CD4-positive, alpha-beta T cell treated with Interleukin-2 at 100 ng/mL for 4 hours (primary cell): Measurements from ENCODE around the gene LCE3B.

Experiments used
- DNase-seq: peaks from one replicate; pipeline ENCODE4 v3.0.0-alpha.2; 2020; ENCODE audit warnings: low spot score

The LCE3B gene

DNA sequence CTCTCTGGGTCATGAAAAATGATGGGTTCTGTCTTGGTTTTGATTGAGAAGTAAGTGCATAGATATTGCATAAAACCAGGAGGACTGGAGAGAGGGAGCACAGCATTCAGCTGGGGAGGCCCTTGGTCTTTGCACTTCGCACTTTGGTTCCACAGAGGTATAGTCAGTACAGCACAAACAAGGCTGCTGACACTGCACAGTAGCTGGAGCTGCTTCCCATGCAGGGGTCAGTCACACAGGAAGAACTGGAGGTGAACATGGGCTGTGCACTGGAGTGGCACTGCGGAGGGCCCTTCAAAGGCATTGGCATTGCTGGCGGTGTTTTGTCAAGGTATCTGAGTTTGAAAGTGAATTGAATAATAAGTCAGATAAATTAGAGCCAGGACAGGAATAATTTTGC, 45.0 kb downstream of the LCE3B start:
- DNase-seq = no peak

GRCh38 chr1:152663098-152663497, 49.5 kb downstream of the LCE3B start, which contains the start of gene LCE2D:
Gene LCE2D, plus strand, starts transcription at chr1:152663380. Its CDS starts 726 bp downstream, at chr1:152664106.
- no peak for DNase-seq
